Stimulated activated CD4-positive, alpha-beta T cell treated with anti-CD3 and anti-CD28 coated beads, Interleukin-1b, Interleukin-23, amount 100 ng/mL, for 24 hours (primary cell): Measurements from ENCODE around the gene GSKIP.
"Not testable (repeated sequence)": the region's sequence is repeated elsewhere in the genome, so short reads cannot be mapped to it uniquely, and the experiment has no call there.

Experiments
- DNase-seq, 4 experiments: peaks; one replicate each; pipeline ENCODE4 v3.0.0-alpha.2; 2020; ENCODE audit warnings: low read depth in 4 of 4, low spot score in 1 of 4

Gene GSKIP, protein sequence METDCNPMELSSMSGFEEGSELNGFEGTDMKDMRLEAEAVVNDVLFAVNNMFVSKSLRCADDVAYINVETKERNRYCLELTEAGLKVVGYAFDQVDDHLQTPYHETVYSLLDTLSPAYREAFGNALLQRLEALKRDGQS

DNA sequence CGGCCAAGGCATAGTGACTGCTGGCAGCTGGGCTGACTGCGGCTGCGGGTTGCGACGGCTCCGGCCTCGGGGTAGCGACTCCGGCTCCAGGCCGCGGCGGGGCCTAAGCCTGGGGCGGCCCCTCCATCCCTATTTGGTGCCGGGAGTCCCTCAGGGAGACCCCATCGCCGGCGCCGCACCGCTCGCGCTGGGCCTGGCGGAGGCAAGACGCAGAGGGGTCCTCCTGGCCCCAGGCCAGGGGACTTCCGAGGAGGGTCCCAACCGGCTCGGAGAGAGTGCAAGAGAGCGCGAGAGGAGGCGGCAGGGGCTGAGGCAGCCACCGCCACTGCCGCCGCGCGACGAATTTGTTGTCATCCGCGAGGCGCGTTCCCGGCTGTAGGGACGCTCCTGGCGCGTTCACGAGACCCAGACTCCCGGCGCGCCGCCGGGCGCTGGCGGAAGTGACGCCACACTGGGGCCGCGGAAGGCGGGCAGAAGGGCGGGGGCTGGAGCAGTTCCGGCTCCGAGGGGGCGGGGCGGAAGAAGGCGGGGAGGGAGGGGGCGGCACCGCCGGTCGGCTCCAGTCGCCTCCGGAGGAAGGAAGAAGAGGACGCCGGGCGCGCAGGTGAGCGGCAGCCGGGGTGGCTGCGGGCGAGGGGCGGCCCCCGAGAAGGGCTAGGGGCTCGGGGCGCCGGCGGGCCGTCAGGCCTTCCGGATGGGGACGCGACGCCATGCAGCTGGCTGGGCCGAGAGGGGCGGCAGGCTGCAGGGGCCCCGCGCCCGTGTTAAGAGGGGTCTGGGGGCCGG lies at the start of gene GSKIP, which contains the start of gene ATG2B:
Gene GSKIP (plus strand): TSS at position 562 of the 786 bp plus-strand sequence. CDS start 18,722 bp downstream, outside the sequence.
Gene ATG2B (minus strand): TSS at position 377 of the 786 bp plus-strand sequence. CDS start 365 bp downstream, at position 12.
- peak; percentile 92 to 96 (median 94) for DNase-seq

DNA sequence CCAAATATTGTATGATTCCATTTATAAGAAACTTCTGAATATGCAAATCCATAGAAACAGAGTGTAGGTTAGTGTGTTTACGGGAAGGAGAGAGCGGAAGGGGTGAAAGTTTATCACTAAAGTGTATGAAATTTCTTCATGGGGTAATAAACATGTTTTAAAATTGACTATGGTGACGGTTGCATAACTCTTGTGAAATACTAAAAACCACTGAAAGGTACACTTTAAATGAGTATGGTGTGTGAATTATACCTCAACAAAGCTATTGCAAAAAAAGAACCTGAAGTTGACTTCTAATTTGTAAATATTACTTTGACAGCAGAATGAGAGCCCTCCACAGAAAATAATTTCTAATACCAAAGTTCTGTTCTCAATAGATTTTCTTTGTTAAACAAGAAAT lies 47.2 kb upstream of the GSKIP start:
- no peak for DNase-seq

DNA sequence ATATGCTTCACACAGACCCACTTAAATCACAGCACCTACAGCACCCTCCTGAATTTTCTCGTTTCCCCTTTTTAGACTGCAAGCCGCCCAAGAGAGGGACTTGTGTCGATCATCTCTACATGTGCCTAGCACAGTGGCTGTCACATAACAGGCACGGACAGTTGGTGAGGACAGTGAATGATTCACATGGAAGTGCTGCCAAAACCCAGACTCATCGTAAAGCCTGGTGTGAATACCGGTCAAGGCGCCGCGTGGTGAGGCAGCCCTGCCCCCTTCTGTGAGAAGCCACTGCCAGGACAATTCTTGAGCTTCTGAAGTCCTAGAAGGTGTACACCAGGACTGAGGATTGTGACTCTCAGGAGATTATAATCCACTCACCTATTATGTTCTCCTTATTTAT lies 44.5 kb upstream of the GSKIP start:
- DNase-seq = no peak

DNA sequence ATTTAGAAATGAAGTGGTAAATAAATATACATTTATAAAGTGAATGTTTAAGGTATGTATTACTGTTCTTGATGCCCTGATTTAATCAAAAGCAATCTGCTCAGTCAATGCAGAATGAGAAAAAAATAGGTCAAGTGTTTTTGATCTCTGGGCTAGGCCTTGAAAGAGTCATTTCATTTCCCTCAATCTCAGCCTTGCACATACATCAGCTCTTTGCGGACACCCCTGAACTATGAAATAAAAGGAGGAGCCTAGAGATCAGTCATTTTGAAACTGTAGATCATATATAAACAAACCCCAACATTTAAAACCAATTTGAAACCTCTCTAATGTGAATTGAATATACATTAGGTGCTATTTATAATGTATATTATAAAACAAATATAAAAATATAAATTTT lies 42.7 kb upstream of the GSKIP start:
- DNase-seq = no peak

DNA sequence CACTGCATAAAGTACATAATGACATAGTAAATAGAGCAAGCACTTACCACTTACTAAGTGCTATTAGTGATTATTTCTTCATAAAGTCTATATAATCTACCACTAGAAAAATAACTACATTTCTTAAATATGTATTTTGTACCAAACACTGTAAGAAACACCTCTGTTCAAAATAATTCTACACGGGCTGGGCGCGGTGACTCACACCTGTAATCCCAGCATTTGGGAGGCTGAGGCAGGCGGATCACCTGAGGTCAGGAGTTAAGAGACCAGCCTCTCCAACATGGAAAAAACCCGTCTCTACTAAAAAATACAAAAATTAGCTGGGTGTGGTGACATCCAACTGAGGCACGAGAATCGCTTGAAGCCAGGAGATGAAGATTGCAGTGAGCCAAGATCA lies 39.1 kb upstream of the GSKIP start:
- DNase-seq = no peak

DNA sequence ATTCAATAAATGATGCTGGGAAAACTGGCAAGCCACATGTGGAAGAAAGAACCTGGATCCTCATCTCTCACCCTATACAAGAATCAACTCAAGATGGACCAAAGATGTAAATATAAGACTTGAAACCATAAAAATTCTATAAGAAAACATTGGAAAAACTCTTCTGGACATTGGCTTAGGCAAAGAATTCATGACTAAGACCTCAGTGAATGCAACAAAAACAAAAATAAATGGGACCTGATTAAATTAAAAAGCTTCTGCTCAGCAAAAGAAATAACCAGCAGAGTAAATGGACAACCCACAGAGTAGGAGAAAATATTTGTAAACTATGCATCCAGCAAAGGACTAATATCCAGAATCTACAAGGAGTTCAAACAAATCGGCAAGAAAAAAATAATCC lies 24.8 kb upstream of the GSKIP start:
- DNase-seq = no peak

DNA sequence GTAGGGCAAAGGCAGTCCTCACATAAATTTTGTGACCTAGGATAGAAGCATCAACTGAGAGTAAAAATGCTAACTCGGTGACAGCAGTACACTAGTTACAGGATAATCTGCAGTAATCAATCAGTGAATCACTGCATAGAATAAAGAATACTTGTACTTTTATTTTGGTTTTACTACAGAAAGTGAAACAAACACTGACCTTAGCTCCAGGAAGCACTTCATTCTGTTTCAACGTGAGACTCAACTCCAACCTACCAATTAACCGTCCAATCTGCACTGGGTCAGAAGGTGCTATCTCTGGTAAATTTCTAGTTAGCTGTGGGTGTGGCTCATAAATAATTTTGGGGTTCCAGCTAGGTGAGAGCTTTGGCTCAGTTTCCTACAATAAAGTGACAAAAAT lies 22.0 kb upstream of the GSKIP start:
- DNase-seq = no peak

DNA sequence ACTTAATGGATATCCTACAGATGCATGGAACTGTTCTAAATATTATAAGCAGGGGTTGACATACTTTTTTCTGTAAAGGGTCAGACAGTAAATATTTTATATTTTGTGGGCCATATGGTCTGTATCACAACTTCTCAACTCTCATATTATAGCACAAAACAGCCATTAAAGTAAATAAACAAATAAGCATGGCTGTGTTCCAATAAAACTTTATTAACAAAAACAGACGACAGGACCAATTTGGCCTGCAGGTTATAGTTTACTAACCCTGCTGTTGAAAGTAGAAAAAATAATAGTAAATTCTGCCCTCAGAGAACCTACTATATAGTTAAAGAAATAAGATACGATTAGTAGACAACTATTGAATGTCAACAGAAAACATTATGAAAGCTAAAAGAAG lies 17.7 kb upstream of the GSKIP start:
- DNase-seq = no peak

DNA sequence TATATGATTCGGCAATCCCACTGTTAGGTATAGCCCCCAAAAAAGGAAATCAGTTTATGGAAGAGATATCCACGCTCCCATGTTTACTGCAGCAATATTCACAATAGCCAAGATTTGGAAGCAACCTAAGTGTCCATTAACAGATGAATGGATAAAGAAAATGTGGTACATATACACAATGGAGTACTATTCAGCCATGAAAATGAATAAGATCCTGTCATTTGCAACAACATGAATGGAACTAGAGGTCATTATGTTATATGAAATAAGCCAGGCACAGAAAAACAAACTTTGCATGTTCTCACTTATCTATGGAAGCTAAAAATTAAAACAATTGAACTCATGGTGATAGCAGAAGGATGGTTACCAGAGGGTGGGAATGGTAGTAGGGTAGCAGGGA lies 15.4 kb upstream of the GSKIP start:
- not testable (repeated sequence) for DNase-seq

DNA sequence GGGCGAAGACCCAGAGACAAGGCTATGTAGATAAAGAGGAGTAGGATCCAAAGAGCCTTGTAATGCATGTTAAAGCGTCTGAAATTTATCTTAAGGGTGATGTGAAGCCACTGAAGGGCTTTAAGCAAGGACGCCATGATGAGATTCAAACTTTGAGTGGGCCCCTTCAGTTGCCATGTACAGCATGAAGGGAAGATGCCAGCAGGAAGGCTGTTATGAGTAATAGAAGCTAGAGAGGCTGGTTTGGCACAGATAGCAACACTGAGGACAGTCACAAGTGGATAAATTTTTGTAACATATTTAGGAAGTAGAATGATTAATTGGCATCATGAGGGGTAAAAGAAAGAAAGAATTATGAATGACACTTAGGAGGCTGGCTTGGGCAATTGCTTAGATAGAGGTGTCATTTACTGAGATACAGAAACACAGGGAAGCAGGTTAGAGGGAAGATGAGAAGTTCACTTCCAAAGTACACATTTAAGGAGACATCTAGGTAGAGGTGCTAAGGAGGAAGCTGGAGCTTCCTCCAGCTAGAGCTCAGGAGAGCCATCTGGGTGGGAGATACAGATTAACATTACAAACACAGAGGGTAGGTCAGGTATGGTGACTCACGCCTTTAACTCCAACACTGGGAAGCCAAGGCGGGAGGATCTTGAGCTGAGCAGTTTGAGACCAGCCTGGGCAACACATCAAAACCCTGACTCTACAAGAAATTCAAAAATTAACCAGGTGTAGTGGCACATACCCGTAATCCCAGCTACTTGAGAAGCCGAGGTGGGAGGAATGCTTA lies 13.8 kb upstream of the GSKIP start:
- no peak for DNase-seq

DNA sequence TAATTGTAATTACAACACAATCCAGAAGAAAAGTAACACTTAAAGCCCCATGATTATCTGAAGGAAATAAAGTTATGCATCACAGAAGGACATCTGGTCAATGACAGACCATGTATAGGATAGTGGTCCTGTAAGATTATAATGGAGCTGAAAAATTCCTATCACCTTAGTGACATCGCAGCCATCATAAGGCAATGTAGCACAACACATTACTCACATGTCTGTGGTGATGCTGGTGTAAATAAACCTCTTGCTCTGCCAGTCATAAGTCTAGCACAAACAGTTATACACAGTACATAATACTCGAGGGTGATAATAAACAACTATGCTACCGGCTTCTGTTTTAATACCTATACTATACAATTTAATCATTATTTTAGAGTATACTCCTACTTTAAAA lies 11.3 kb upstream of the GSKIP start:
- no peak for DNase-seq

DNA sequence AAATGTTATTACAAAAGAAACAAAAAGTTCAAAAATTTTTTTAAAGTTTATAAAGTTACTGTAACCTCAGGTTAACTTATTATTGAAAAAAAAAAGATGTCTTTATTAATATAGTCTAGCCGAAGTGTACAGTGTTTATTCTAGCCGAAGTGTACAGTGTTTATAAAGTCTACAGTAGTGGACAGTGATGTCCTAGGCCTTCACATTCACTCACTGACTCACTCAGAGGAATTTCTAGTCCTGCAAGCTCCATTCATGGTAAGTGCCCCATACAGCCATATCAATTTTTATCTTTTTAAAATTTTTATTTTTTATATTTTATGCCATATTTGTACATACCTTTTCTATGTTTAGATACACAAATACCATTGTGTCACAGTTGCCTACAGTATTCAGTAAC lies 10.6 kb upstream of the GSKIP start:
- no peak for DNase-seq

DNA sequence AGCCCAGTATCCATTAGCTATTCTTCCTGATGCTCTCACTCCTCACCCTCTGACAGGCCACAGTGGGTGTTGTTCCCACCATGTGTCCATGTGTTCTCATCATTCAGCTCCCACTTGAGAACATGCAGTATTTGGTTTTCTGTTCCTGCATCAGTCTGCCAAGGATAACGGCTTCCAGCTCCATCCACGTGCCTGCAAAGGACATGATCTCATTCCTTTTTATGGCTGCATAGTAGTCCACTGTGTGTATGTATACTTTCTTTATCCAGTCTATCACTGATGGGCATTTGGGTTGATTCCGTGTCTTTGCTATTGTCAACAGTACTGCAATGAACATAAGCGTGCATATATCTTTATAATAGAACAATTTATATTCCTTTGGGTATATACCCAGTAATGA lies 9.1 kb upstream of the GSKIP start:
- no peak for DNase-seq

DNA sequence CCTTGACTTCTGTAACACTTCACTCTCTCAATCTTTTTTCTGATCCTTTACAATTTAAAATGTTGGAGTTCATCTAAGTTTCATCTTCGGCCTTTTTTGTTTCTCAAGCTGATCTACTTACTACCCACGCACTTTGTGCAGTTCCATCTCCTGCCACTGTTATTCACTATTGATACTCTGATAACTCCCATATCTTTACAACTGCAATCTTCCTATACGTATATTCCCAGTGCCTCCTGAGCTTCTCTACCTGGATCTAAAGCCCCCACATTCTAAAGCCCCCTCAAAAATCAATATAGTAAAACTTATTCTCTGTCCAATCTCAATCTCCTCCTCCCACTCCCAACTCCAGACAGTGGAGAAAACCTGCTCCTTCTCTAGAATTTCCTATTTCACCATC lies 6.1 kb upstream of the GSKIP start:
- DNase-seq = no peak

DNA sequence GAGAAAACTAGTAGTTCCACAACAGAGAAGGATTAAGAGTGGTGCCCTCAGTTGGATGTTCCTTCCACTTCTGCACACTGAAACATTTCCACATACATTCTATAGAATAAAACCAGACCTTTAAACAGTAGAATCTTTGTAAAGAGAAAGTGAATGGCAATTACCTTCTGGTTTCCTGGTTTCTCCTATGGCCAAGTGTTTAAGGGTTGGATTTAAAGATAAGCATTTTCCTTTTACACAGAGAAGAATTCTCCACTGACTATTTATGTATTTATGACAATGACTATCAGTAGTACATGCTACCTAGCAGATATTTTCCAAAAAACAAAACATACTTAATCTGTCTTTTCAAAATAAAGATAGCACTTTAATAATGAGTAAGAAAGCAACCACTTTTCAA lies 3.4 kb upstream of the GSKIP start:
- no peak for DNase-seq

DNA sequence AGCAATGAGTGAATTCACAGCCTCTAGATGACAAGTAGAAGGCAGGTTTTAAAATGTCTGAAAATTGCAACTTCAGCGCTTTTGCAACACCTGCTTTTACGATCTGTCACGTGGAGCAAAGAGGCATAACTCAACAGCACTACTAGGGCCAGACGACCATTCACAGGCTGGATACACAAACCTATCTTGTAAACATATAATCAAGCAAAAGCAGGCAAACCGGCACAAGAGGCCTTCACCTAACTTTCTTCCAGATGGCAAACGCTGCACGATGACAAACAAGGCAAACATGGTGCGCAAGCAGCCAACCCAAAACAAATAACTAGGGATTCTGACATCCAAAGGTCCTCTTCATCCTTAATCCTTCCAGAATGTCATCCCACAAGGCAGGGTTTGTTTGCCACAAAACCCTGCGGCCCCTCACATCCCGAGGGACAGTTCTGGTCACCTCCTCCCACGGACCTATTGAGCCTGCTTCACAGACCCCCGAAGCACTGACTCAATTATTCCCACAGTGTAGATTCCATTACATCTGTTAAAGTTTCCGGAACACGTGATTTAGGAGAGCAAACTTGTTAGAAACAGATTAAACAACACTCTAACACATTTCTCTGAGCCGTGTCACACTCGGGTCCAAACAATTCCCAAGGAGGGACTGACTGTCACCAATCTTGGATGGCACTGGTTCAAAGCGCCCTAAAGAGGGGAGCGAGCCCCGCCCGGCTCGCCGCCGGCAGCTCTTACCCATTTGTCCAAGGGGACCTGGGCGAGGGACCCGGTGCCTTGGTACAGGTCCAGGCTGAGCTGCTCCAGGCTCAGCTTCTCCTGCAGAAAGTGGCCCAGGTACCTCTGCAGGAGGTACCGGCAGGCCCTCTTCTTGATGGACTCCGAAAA lies 1.0 kb upstream of the GSKIP start:
- peak in 2 of 4 experiments; percentile 20 to 21 for DNase-seq

DNA sequence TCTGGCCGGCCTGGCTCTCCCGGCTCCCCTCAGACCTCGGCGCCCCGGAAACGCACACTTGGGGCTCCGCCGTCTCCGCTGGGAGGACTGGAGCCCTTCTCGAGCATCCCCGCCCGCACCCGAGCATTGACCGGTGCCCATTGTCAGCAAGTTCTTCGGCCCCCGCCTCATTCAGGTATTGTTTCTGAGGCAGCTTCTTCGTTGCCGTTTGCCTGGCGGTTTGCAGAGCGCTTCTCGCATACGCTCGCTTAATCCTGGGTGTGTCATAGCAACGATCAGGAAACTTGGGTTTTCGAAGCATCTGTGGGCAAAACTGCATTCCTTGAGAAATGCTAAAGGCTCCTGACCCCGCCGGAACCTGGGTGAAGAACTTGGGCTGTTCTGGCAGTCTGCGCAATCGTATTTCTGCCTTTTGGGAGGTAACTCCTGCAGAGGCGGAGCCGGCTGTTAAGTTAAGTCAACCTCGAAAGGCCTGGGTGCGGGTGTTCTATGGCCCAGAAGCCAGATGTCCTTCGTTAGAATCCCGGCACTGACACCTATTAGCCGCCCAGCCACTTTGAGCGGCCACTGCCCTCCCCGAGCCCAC lies 518 bp downstream of the GSKIP start:
- peak in 2 of 4 experiments; percentile 6 to 20 for DNase-seq

DNA sequence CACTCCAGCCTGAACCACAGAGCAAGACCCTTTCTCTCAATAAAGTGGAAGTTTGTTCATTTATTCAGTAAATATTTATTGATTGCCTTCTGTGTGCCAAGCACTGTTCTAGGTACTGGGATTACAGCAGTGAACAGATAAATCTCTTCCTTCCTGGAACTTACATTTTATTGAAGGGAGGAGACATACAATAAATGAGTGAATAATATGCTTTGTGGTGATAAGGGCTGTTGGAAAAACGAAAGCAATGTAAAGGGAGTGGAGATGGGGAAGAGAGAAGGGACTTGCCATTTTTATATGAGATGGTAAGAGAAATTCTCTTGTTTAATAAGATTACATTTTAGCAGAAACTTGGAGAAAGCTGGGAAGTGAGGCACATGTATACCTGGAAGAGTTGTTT lies 1.6 kb downstream of the GSKIP start:
- no peak for DNase-seq

DNA sequence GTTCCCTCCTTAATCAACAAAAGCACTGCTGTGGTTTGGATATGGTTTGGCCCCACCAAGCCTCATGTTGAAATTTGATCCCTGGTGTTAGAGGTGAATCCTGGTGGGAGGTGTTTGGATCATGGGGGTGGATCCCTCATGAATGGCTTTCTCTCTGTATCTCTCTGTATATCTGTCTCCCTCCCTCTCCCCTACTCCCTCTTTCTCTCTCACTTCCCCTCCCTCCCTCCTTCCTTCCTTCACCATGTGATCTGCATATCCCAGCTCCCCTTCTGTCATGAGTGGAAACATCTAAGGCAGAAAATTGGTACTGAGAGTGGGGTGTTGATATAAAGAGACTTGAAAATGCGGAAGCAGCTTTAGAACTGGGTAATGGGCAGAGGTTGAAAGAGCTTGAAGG lies 5.2 kb downstream of the GSKIP start:
- DNase-seq = no peak

DNA sequence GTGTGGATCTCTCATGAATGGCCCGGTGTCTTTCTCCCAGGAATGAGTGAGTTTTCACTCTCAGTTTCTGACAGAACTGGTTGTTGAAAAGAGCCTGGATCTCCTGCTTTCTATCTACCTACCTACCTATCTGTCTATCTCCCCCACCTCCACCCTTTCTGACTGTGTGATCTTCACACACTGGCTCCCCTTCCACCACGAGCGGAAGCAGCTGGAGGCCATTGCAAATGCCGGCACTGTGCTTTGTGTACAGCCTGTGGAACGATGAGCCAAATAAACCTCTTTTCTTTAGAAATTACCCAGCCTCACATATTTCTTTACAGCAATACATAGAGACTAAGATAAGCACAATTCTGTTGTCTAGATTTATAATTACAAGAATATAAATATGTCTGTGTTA lies 7.2 kb downstream of the GSKIP start:
- DNase-seq = no peak

DNA sequence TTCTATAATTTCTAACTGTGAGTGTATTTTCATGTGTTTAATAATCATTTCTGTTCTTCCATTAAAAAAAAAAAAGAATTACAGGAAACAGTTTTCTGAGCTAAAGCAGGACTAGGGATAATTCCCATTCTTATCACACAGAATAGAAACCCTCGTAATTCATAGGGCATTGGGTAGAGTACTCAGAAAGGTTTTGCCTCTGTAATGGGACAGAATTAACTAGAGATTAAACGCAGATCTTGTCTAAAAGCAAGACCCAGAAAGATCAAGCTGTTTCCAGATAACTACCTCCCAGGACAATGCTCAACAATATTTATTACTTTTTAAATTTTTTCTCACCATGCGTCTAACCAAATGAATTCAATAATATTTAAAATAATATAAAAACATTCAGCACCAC lies 10.2 kb downstream of the GSKIP start:
- no peak for DNase-seq
